Measurements from ENCODE around the gene EXOC6.

DNA sequence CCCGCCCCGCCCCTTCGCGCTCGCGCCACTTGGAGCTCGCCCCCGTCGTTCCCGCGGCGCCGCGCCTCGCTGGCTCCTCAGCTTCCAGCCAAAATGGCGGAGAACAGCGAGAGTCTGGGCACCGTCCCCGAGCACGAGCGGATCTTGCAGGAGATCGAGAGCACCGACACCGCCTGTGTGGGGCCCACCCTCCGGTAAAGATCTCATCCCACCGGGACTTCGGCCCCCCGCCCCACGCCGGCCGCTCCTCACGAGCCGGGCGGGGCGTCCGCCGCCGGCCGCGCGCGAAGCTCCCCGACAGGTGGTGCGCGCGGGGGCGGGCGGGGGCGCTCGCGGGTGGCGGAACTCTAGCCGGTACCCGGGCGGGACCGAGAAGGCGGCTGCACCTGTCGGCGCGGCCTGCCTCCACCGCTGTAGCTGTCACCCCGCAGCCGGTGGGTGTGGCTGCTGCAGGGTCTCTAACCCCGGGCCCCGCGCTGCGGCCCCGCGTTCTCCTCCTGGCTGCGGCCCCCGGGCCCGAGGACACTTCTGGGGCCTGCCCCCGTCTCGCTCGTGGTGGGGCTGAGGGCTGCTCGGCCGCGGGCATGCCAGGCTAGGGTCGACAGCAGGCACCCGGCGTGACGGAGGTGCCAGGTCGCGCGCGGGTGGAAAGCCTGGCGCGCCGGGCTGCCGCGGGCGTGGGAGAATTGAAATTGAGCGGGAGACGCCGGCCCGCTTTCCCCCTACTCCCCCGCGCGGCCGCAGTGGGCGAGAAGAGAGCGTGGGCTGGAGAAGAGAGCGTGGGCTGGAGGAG lies at the start of gene EXOC6:
- TF ChIP-seq, protein P1, sequence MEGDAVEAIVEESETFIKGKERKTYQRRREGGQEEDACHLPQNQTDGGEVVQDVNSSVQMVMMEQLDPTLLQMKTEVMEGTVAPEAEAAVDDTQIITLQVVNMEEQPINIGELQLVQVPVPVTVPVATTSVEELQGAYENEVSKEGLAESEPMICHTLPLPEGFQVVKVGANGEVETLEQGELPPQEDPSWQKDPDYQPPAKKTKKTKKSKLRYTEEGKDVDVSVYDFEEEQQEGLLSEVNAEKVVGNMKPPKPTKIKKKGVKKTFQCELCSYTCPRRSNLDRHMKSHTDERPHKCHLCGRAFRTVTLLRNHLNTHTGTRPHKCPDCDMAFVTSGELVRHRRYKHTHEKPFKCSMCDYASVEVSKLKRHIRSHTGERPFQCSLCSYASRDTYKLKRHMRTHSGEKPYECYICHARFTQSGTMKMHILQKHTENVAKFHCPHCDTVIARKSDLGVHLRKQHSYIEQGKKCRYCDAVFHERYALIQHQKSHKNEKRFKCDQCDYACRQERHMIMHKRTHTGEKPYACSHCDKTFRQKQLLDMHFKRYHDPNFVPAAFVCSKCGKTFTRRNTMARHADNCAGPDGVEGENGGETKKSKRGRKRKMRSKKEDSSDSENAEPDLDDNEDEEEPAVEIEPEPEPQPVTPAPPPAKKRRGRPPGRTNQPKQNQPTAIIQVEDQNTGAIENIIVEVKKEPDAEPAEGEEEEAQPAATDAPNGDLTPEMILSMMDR (IDR thresholded peaks at IDR 0.05; ENCODE audit: low read depth, low read length, poor library complexity, severe bottlenecking): peak; percentile 30
- TF ChIP-seq EZH2phosphoT487 (IDR thresholded peaks at IDR 0.05; ENCODE audit: borderline replicate concordance, low read length): no peak

Data from DOHH2 (cell line).